A549 (cell line): ENCODE results near the gene IFI27L1.

ENCODE experiments used
- CTCF ChIP-seq: fragments of >200 bp; sonication (Bioruptor Twin); formaldehyde crosslinking; IDR thresholded peaks from 3 replicates; pipeline ENCODE4 v1.5.1; 2016
- JUNB ChIP-seq: fragments of >200 bp; sonication (Bioruptor Twin); formaldehyde crosslinking; IDR thresholded peaks from 2 replicates; pipeline ENCODE4 v1.6.1; 2016
- MAFK ChIP-seq: fragments of 450-650 bp; IDR thresholded peaks from 2 replicates; pipeline ENCODE4 v1.6.1; 2014; ENCODE audit not compliant: partially characterized antibody
- POLR2A ChIP-seq: IDR thresholded peaks from 2 replicates; pipeline ENCODE4 v1.6.1; 2012; ENCODE audit warnings: mild to moderate bottlenecking, low read length
- RAD21 ChIP-seq, 2 experiments: fragments of >200 bp in 1 of 2; sonication (Bioruptor Twin) in 1 of 2; formaldehyde crosslinking in 1 of 2; IDR thresholded peaks in 1 of 2; conservative IDR thresholded peaks in 1 of 2; 2 replicates in 1 of 2; 3 replicates in 1 of 2; pipeline ENCODE4 v1.6.1; 2012 to 2018; ENCODE audit warnings: inconsistent platforms in 1 of 2
- TP53 ChIP-seq: fragments of 250-450 bp; sonication (Bioruptor Pico); IDR thresholded peaks from 2 replicates; pipeline ENCODE4 v1.5.0; 2021; ENCODE audit warnings: mild to moderate bottlenecking, moderate library complexity
- USF2 ChIP-seq: fragments of 450-650 bp; IDR thresholded peaks from 2 replicates; pipeline ENCODE4 v1.6.1; 2014; ENCODE audit warnings: antibody characterized with exemption
- TF ChIP-seq, protein P1 (sequence below): fragments of >200 bp; sonication (Bioruptor Twin); formaldehyde crosslinking; IDR thresholded peaks from 3 replicates; pipeline ENCODE4 v1.6.1; 2016

DNA sequence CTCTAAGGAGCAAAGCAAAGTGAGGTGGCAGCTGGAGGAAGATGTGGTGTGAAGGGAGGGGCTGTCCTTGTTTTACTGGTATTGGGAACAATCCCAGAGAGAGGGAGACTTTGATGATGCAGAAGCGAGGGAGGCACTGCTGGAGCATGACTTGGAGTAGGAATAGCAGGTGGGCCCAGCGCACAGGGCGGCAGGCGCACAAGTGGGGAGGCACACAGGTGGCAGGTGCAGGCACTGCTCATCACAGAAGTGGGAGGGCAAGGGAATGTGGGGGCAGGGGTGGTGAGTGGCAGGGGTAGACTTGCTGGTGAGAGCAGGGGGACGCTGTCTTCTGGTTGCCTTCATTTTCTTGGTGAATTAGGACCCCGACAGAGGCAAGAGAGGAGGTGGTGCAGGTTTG is 17.9 kb downstream of the IFI27L1 start:
- TF ChIP-seq RAD21 (conservative IDR thresholded peaks at IDR 0.05 in 1 of 2, IDR thresholded peaks at IDR 0.05 in 1 of 2) (no peak), JUNB (no peak), CTCF (no peak), USF2 (no peak), POLR2A (no peak), MAFK (no peak), TP53 (CRISPR knock-in tag) (no peak)
- TF ChIP-seq, protein P1, sequence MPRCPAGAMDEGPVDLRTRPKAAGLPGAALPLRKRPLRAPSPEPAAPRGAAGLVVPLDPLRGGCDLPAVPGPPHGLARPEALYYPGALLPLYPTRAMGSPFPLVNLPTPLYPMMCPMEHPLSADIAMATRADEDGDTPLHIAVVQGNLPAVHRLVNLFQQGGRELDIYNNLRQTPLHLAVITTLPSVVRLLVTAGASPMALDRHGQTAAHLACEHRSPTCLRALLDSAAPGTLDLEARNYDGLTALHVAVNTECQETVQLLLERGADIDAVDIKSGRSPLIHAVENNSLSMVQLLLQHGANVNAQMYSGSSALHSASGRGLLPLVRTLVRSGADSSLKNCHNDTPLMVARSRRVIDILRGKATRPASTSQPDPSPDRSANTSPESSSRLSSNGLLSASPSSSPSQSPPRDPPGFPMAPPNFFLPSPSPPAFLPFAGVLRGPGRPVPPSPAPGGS: no peak
